K562 (cell line): Measurements from ENCODE around the gene DALRD3.

Experiments
- CEBPG ChIP-seq, 3 experiments: fragments of 200-800 bp in 1 of 3; sonication (Bioruptor generic) in 1 of 3; sonication (generic) in 1 of 3; formaldehyde crosslinking in 1 of 3; IDR thresholded peaks in 2 of 3; conservative IDR thresholded peaks in 1 of 3; 2 replicates each; pipeline versions ENCODE4 v1.6.1 to v1.8.0; 2016 to 2022; ENCODE audit warnings: missing compliant biosample characterization in 2 of 3, missing genetic modification characterization in 2 of 3, mild to moderate bottlenecking in 1 of 3, missing genetic modification reagents in 1 of 3
- TF ChIP-seq, protein P1 (sequence below), 3 experiments: IDR thresholded peaks in 2 of 3; conservative IDR thresholded peaks in 1 of 3; 2 replicates each; pipeline ENCODE4 v1.5.1; 2011 to 2012; ENCODE audit warnings: low read length in 3 of 3, mild to moderate bottlenecking in 3 of 3, control low read depth in 2 of 3, improper control_type of control experiment in 1 of 3, inconsistent platforms in 1 of 3, low read depth in 1 of 3, mixed read lengths in 1 of 3, moderate library complexity in 1 of 3; ENCODE audit not compliant: insufficient read depth in 2 of 3
- TF ChIP-seq, protein P2 (sequence below): sonication (generic); formaldehyde crosslinking; IDR thresholded peaks from 2 replicates; pipeline ENCODE4 v1.9.0; 2022; ENCODE audit warnings: mild to moderate bottlenecking, missing genetic modification reagents

DNA sequence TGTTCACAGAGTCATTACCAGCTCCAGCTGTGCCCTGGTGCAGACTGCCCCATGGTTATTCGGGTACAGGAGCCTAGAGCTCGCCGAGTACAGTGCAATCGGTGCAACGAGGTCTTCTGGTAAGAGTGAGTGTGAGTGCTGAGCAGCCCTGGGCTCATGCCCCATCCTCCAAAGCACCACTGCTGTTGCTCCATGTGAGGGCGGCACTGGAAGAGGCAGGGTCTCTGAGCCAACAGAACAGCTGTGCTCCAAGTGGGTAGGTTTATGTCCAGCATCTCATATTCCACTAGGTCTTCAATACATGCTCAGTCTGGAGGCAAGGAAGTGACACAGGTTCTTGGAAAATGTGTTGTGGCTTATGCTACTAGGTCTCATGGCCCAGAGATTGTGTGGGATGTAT is 47.8 kb downstream of the DALRD3 start:
- TF ChIP-seq, protein P1, sequence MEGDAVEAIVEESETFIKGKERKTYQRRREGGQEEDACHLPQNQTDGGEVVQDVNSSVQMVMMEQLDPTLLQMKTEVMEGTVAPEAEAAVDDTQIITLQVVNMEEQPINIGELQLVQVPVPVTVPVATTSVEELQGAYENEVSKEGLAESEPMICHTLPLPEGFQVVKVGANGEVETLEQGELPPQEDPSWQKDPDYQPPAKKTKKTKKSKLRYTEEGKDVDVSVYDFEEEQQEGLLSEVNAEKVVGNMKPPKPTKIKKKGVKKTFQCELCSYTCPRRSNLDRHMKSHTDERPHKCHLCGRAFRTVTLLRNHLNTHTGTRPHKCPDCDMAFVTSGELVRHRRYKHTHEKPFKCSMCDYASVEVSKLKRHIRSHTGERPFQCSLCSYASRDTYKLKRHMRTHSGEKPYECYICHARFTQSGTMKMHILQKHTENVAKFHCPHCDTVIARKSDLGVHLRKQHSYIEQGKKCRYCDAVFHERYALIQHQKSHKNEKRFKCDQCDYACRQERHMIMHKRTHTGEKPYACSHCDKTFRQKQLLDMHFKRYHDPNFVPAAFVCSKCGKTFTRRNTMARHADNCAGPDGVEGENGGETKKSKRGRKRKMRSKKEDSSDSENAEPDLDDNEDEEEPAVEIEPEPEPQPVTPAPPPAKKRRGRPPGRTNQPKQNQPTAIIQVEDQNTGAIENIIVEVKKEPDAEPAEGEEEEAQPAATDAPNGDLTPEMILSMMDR (IDR thresholded peaks at IDR 0.05 in 2 of 3, conservative IDR thresholded peaks at IDR 0.05 in 1 of 3; ENCODE audit: insufficient read depth in 2 of 3, low read depth in 1 of 3, low read length in 3 of 3), result no peak
- TF ChIP-seq, protein P2, sequence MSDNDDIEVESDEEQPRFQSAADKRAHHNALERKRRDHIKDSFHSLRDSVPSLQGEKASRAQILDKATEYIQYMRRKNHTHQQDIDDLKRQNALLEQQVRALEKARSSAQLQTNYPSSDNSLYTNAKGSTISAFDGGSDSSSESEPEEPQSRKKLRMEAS (CRISPR knock-in tag), result no peak
- no peak for TF ChIP-seq CEBPG (CRISPR knock-in tag; IDR thresholded peaks at IDR 0.05)
- TF ChIP-seq CEBPG (tag; conservative IDR thresholded peaks at IDR 0.05 in 1 of 2, IDR thresholded peaks at IDR 0.05 in 1 of 2), result no peak
